HEK293 (cell line): ENCODE data around the gene B4GALT5.

Experiments used
- CTCF ChIA-PET: fragments of 350-600 bp; formaldehyde crosslinking; extraction: SDS; loops from one replicate; lab custom pipeline; 2021; ENCODE audit warnings: antibody characterized with exemption; lab: Yijun Ruan, JAX
- POLR2A ChIA-PET: fragments of 300-600 bp; formaldehyde crosslinking; extraction: SDS; loops from one replicate; lab custom pipeline; 2020; ENCODE audit warnings: antibody characterized with exemption, inconsistent platforms; lab: Yijun Ruan, JAX
- H3K27ac ChIP-seq: fragments of 200-500 bp; sonication (Bioruptor generic); 2 replicates; pipeline ENCODE4 v1.5.1; 2014; ENCODE audit warnings: low read depth, low read length, control low read depth, inconsistent platforms; ENCODE audit errors: extremely low read depth
- H3K36me3 ChIP-seq, 2 experiments: fragments of 200-500 bp in 1 of 2; sonication (Bioruptor generic) in 1 of 2; 1 replicate in 1 of 2; 2 replicates in 1 of 2; pipeline ENCODE4 v1.5.1; 2014 to 2017; ENCODE audit warnings: inconsistent platforms in 2 of 2, low read length in 2 of 2; ENCODE audit not compliant: control insufficient read depth in 2 of 2, insufficient read depth in 1 of 2
- H3K4me1 ChIP-seq: fragments of 200-500 bp; sonication (Bioruptor generic); 2 replicates; pipeline ENCODE4 v1.5.1; 2014; ENCODE audit warnings: mild to moderate bottlenecking, low read length, inconsistent platforms; ENCODE audit not compliant: control insufficient read depth, insufficient read depth
- H3K4me3 ChIP-seq: 2 replicates; pipeline ENCODE4 v1.5.1; 2011; ENCODE audit warnings: low read depth, mild to moderate bottlenecking, control low read depth, low read length, moderate library complexity
- H3K9me3 ChIP-seq: fragments of 200-500 bp; sonication (Bioruptor generic); 2 replicates; pipeline ENCODE4 v1.5.1; 2014; ENCODE audit warnings: low read depth, low read length, inconsistent platforms; ENCODE audit not compliant: control insufficient read depth, insufficient read depth
- GLIS1 ChIP-seq: fragments of 450-650 bp; formaldehyde crosslinking; IDR thresholded peaks from 2 replicates; pipeline ENCODE4 v1.5.1; 2016; ENCODE audit warnings: missing biosample characterization, missing genetic modification characterization
- KLF1 ChIP-seq: fragments of 450-650 bp; formaldehyde crosslinking; IDR thresholded peaks from 2 replicates; pipeline ENCODE4 v1.5.1; 2016; ENCODE audit warnings: missing biosample characterization, missing genetic modification characterization
- KLF10 ChIP-seq: fragments of 450-650 bp; IDR thresholded peaks from 2 replicates; pipeline ENCODE4 v1.5.1; 2018; ENCODE audit warnings: missing biosample characterization, mild to moderate bottlenecking, missing genetic modification characterization
- SCRT2 ChIP-seq: fragments of 450-650 bp; formaldehyde crosslinking; IDR thresholded peaks from 2 replicates; pipeline ENCODE4 v1.5.1; 2016; ENCODE audit warnings: missing biosample characterization, missing genetic modification characterization
- WT1 ChIP-seq: fragments of 450-650 bp; formaldehyde crosslinking; IDR thresholded peaks from 2 replicates; pipeline ENCODE4 v1.5.1; 2016; ENCODE audit warnings: missing biosample characterization, missing genetic modification characterization
- ZNF248 ChIP-seq: fragments of 450-650 bp; formaldehyde crosslinking; IDR thresholded peaks from 2 replicates; pipeline ENCODE4 v1.5.1; 2017; ENCODE audit warnings: missing biosample characterization, missing genetic modification characterization
- ZNF426 ChIP-seq: fragments of 450-650 bp; formaldehyde crosslinking; IDR thresholded peaks from 2 replicates; pipeline ENCODE4 v1.5.1; 2017; ENCODE audit warnings: missing biosample characterization, missing genetic modification characterization, mild to moderate bottlenecking, inconsistent platforms, moderate library complexity
- ZNF600 ChIP-seq: fragments of 450-650 bp; formaldehyde crosslinking; IDR thresholded peaks from 2 replicates; pipeline ENCODE4 v1.5.1; 2016; ENCODE audit warnings: missing biosample characterization, missing genetic modification characterization
- ZNF629 ChIP-seq: fragments of 450-650 bp; formaldehyde crosslinking; IDR thresholded peaks from 2 replicates; pipeline ENCODE4 v1.5.1; 2017; ENCODE audit warnings: missing biosample characterization, missing genetic modification characterization
- ZNF747 ChIP-seq: fragments of 450-650 bp; formaldehyde crosslinking; IDR thresholded peaks from 2 replicates; pipeline ENCODE4 v1.5.1; 2016; ENCODE audit warnings: missing biosample characterization, missing genetic modification characterization
- ZNF791 ChIP-seq: fragments of 450-650 bp; formaldehyde crosslinking; IDR thresholded peaks from 2 replicates; pipeline ENCODE4 v1.5.1; 2016; ENCODE audit warnings: missing biosample characterization, missing genetic modification characterization
- TF ChIP-seq, protein P1 (sequence below): fragments of 450-650 bp; formaldehyde crosslinking; IDR thresholded peaks from 2 replicates; pipeline ENCODE4 v1.5.1; 2016; ENCODE audit warnings: missing biosample characterization, missing genetic modification characterization
- TF ChIP-seq, protein P2 (sequence below): fragments of 450-650 bp; formaldehyde crosslinking; IDR thresholded peaks from 2 replicates; pipeline ENCODE4 v1.5.1; 2016; ENCODE audit warnings: missing biosample characterization, missing genetic modification characterization
- TF ChIP-seq, protein P3 (sequence below): fragments of 450-650 bp; formaldehyde crosslinking; IDR thresholded peaks from 2 replicates; pipeline ENCODE4 v1.5.1; 2017; ENCODE audit warnings: missing biosample characterization, missing genetic modification characterization
- TF ChIP-seq, protein P4 (sequence below): fragments of 450-650 bp; formaldehyde crosslinking; IDR thresholded peaks from 2 replicates; pipeline ENCODE4 v1.5.1; 2017; ENCODE audit warnings: missing biosample characterization, missing genetic modification characterization
- TF ChIP-seq, protein P5 (sequence below): fragments of 450-650 bp; formaldehyde crosslinking; IDR thresholded peaks from 2 replicates; pipeline ENCODE4 v1.5.1; 2017; ENCODE audit warnings: missing biosample characterization, mild to moderate bottlenecking, missing genetic modification characterization, moderate library complexity
- TF ChIP-seq, protein P6 (sequence below): fragments of 450-650 bp; formaldehyde crosslinking; IDR thresholded peaks from 2 replicates; pipeline ENCODE4 v1.5.1; 2016; ENCODE audit warnings: missing biosample characterization, missing genetic modification characterization, low read depth

Gene B4GALT5

DNA sequence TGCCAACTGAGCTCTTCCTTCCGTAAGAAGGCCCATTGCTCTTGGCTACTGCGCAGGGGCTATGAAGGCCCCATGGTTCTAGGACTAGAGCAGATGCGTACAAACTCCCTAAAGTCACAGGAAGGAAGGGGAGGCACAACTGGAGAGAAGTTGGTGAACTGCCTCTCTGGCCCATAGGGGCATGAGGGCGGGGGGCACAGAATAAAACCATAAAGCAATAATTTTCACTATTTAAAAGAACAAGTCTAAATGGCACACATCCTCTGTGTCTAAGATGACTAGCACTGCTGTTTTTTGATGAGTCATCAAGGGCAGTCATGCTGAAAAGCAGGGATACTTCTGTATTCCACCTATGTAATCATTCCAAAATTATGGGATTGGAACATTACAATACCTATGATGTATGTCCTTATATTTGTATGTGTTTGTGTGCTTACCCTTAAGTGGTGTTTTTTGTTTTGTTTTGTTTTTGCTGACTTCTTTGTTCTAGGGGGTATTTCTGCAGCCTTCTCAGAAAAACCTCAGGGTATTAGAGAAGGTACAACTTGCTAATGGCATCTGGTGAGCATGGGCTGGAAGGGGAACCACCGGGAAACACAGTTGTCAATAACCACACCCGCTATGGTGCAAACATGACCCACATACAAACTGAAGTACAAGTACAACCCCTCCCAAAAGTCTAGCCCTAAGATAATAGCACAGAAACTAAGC lies 36.9 kb downstream of the B4GALT5 start (continued):
- TF ChIP-seq, protein P1, sequence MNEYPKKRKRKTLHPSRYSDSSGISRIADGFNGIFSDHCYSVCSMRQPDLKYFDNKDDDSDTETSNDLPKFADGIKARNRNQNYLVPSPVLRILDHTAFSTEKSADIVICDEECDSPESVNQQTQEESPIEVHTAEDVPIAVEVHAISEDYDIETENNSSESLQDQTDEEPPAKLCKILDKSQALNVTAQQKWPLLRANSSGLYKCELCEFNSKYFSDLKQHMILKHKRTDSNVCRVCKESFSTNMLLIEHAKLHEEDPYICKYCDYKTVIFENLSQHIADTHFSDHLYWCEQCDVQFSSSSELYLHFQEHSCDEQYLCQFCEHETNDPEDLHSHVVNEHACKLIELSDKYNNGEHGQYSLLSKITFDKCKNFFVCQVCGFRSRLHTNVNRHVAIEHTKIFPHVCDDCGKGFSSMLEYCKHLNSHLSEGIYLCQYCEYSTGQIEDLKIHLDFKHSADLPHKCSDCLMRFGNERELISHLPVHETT (tag by site-specific recombination): peak; percentile 55; the same call in 1 of the 2 replicates
- no peak for TF ChIP-seq KLF10

DNA sequence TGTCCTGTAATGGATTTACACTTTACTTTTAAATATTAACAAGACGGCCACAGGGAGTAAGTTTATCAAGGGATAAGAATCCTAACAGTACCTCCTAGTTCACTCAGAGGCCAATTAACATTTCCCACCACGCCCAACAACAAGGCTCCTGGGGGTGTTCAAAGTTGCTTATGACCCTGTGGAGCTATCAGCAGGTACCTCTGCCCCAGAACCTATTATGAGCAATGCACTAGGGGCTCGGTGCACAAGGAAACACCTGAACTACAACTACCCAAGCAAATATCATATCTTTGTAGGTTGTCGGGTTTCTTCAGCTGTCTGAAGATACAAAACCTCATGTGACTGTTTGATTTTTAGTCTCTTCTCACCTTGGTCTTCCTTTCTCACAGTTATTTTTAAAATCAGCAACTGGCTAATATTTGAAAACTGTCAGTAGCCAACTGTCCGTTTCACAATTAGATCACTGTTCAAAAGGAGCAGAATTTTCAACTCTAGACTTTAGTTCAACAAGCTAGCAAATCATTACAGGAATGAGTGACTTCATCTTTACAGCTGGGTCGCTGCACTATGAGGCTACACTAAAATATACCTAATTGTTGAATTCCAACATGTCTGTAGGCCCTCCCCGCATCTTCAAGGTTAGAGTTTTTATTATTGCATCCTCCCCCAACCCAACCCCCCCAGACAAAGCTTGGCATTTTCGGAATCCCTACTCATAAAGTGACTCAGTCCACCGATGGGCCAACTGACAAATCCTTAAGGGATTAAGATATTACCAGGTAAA lies 38.1 kb downstream of the B4GALT5 start:
- CTCF ChIA-PET: interaction anchor here (1.3 kb wide), 1 partner anchor 10 kb away, joined by 6 read pairs; no protein-coding TSS in a partner anchor
- POLR2A ChIA-PET: interaction anchor here (1.0 kb wide), 1 partner anchor 22 kb away, joined by 12 read pairs; no protein-coding TSS in a partner anchor
- no peak overlapping the region for H3K4me3 ChIP-seq
- peaks cover 16% of the 10 kb centered on the region for H3K4me1 ChIP-seq
- no peaks in the 10 kb centered on the region for H3K36me3 ChIP-seq
- H3K27ac ChIP-seq: no peak overlapping the region
- H3K9me3 ChIP-seq: no peaks in the 10 kb centered on the region
- TF ChIP-seq, protein P2, sequence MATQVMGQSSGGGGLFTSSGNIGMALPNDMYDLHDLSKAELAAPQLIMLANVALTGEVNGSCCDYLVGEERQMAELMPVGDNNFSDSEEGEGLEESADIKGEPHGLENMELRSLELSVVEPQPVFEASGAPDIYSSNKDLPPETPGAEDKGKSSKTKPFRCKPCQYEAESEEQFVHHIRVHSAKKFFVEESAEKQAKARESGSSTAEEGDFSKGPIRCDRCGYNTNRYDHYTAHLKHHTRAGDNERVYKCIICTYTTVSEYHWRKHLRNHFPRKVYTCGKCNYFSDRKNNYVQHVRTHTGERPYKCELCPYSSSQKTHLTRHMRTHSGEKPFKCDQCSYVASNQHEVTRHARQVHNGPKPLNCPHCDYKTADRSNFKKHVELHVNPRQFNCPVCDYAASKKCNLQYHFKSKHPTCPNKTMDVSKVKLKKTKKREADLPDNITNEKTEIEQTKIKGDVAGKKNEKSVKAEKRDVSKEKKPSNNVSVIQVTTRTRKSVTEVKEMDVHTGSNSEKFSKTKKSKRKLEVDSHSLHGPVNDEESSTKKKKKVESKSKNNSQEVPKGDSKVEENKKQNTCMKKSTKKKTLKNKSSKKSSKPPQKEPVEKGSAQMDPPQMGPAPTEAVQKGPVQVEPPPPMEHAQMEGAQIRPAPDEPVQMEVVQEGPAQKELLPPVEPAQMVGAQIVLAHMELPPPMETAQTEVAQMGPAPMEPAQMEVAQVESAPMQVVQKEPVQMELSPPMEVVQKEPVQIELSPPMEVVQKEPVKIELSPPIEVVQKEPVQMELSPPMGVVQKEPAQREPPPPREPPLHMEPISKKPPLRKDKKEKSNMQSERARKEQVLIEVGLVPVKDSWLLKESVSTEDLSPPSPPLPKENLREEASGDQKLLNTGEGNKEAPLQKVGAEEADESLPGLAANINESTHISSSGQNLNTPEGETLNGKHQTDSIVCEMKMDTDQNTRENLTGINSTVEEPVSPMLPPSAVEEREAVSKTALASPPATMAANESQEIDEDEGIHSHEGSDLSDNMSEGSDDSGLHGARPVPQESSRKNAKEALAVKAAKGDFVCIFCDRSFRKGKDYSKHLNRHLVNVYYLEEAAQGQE (tag by site-specific recombination): no peak
- TF ChIP-seq, protein P3, sequence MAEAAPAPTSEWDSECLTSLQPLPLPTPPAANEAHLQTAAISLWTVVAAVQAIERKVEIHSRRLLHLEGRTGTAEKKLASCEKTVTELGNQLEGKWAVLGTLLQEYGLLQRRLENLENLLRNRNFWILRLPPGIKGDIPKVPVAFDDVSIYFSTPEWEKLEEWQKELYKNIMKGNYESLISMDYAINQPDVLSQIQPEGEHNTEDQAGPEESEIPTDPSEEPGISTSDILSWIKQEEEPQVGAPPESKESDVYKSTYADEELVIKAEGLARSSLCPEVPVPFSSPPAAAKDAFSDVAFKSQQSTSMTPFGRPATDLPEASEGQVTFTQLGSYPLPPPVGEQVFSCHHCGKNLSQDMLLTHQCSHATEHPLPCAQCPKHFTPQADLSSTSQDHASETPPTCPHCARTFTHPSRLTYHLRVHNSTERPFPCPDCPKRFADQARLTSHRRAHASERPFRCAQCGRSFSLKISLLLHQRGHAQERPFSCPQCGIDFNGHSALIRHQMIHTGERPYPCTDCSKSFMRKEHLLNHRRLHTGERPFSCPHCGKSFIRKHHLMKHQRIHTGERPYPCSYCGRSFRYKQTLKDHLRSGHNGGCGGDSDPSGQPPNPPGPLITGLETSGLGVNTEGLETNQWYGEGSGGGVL: 0 out of 2 replicates have a peak, but pooled peaks have one; percentile 25
- TF ChIP-seq ZNF629 (peak; percentile 29; the same call in 1 of the 2 replicates), WT1 (peak; percentile 25; the same call in 1 of the 2 replicates), ZNF791 (tag by site-specific recombination) (no peak), KLF1 (tag by site-specific recombination) (no peak), ZNF426 (tag by site-specific recombination) (no peak), SCRT2 (peak; percentile 82), ZNF248 (tag by site-specific recombination) (no peak), ZNF747 (tag by site-specific recombination) (no peak), GLIS1 (tag by site-specific recombination) (peak; percentile 62), ZNF600 (tag by site-specific recombination) (no peak)
- TF ChIP-seq, protein P4, sequence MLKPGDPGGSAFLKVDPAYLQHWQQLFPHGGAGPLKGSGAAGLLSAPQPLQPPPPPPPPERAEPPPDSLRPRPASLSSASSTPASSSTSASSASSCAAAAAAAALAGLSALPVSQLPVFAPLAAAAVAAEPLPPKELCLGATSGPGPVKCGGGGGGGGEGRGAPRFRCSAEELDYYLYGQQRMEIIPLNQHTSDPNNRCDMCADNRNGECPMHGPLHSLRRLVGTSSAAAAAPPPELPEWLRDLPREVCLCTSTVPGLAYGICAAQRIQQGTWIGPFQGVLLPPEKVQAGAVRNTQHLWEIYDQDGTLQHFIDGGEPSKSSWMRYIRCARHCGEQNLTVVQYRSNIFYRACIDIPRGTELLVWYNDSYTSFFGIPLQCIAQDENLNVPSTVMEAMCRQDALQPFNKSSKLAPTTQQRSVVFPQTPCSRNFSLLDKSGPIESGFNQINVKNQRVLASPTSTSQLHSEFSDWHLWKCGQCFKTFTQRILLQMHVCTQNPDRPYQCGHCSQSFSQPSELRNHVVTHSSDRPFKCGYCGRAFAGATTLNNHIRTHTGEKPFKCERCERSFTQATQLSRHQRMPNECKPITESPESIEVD (tag by site-specific recombination): peak; percentile 22; the same call in 1 of the 2 replicates
- TF ChIP-seq, protein P5, sequence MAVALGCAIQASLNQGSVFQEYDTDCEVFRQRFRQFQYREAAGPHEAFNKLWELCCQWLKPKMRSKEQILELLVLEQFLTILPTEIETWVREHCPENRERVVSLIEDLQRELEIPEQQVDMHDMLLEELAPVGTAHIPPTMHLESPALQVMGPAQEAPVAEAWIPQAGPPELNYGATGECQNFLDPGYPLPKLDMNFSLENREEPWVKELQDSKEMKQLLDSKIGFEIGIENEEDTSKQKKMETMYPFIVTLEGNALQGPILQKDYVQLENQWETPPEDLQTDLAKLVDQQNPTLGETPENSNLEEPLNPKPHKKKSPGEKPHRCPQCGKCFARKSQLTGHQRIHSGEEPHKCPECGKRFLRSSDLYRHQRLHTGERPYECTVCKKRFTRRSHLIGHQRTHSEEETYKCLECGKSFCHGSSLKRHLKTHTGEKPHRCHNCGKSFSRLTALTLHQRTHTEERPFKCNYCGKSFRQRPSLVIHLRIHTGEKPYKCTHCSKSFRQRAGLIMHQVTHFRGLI (tag by site-specific recombination): peak; percentile 20; the same call in 1 of the 2 replicates
- TF ChIP-seq, protein P6, sequence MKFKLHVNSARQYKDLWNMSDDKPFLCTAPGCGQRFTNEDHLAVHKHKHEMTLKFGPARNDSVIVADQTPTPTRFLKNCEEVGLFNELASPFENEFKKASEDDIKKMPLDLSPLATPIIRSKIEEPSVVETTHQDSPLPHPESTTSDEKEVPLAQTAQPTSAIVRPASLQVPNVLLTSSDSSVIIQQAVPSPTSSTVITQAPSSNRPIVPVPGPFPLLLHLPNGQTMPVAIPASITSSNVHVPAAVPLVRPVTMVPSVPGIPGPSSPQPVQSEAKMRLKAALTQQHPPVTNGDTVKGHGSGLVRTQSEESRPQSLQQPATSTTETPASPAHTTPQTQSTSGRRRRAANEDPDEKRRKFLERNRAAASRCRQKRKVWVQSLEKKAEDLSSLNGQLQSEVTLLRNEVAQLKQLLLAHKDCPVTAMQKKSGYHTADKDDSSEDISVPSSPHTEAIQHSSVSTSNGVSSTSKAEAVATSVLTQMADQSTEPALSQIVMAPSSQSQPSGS (tag by site-specific recombination): peak; percentile 27; the same call in 1 of the 2 replicates
